ENCODE results near the gene CMSS1. TPM values are rescaled to one million over a fixed set of nuclear protein-coding genes. Genes with fewer than 3 reads are reported as not detected.
A peak's percentile ranks its signal among the peaks of the same experiment; 100 is the strongest.

CMSS1 gene
- total RNA-seq, 1 donor from 2014 or later, result 56.3 TPM

- Mint-ChIP-seq H3K27me3 (ENCODE audit: insufficient read depth, low read depth) (no peaks in the 10 kb centered on the region), H3K27ac (peak overlapping the region; percentile 97), H3K4me1 (peaks cover 50% of the 10 kb centered on the region), H3K9me3 (no peaks in the 10 kb centered on the region), H3K4me3 (no peak overlapping the region), H3K36me3 (peaks cover 4% of the 10 kb centered on the region)
- no peaks in the 10 kb centered on the region for H3K9me3 ChIP-seq (ENCODE audit: low read depth)
- H3F3A ChIP-seq (ENCODE audit: low read depth), result no peaks in the 10 kb centered on the region
- H3K4me2 ChIP-seq, result no peak overlapping the region
- H3K27me3 ChIP-seq, result no peaks in the 10 kb centered on the region
- no peak overlapping the region for H3K27ac ChIP-seq
- no peak overlapping the region for H3K4me3 ChIP-seq
- H2AFZ ChIP-seq (replicated peaks), result no peak overlapping the region
- H4K20me1 ChIP-seq (ENCODE audit: low read depth), result no peaks in the 10 kb centered on the region
- H3K9ac ChIP-seq, result no peak overlapping the region
- no peak for DNase-seq (ENCODE audit: low spot score)
- H3K4me1 ChIP-seq, result peaks cover 6% of the 10 kb centered on the region
- no peak for TF ChIP-seq EZH2phosphoT487 (IDR thresholded peaks at IDR 0.05)
- TF ChIP-seq EZH2 (IDR thresholded peaks at IDR 0.05), result no peak
- TF ChIP-seq, protein P1, sequence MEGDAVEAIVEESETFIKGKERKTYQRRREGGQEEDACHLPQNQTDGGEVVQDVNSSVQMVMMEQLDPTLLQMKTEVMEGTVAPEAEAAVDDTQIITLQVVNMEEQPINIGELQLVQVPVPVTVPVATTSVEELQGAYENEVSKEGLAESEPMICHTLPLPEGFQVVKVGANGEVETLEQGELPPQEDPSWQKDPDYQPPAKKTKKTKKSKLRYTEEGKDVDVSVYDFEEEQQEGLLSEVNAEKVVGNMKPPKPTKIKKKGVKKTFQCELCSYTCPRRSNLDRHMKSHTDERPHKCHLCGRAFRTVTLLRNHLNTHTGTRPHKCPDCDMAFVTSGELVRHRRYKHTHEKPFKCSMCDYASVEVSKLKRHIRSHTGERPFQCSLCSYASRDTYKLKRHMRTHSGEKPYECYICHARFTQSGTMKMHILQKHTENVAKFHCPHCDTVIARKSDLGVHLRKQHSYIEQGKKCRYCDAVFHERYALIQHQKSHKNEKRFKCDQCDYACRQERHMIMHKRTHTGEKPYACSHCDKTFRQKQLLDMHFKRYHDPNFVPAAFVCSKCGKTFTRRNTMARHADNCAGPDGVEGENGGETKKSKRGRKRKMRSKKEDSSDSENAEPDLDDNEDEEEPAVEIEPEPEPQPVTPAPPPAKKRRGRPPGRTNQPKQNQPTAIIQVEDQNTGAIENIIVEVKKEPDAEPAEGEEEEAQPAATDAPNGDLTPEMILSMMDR (IDR thresholded peaks at IDR 0.05), result no peak
- no peaks in the 10 kb centered on the region for H3K79me2 ChIP-seq (ENCODE audit: low read depth)
- no peaks in the 10 kb centered on the region for H3K36me3 ChIP-seq
These were observed 268.7 kb downstream of the CMSS1 start for GRCh38 chr3:100086401-100086800.

DNA sequence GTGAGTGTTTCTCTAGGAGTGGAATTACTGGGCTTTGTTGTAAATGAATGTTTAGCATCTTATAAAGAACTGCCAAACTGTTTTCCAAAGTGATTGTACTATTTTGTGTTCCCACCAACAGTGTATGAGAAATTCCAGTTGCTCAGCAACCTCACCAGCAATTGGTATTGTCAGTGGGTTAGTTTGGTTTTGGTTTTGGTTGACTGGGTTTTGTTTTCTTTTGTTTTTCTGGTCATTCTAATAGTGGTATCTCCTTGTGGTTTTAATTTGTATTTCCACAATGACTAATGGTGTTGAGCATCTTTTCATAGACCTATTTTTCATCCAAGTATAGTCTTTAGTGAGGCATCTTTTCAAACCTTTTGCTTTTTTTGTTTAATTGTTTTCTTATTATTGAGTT lies 269.5 kb downstream of the CMSS1 start:
- Histone ChIP-seq H3F3A (ENCODE audit: low read depth) (no peaks in the 10 kb centered on the region), H3K9ac (no peak overlapping the region), H3K79me2 (ENCODE audit: low read depth) (no peaks in the 10 kb centered on the region), H3K4me3 (no peak overlapping the region), H3K9me3 (ENCODE audit: low read depth) (no peaks in the 10 kb centered on the region), H4K20me1 (ENCODE audit: low read depth) (no peaks in the 10 kb centered on the region), H3K27ac (no peak overlapping the region), H3K36me3 (no peaks in the 10 kb centered on the region), H3K4me1 (peaks cover 6% of the 10 kb centered on the region), H3K4me2 (no peak overlapping the region), H3K27me3 (no peaks in the 10 kb centered on the region), H2AFZ (replicated peaks) (no peak overlapping the region)
- Mint-ChIP-seq H3K27ac (peak overlapping the region; percentile 97), H3K9me3 (no peaks in the 10 kb centered on the region), H3K36me3 (peaks cover 4% of the 10 kb centered on the region), H3K4me3 (peak overlapping the region; percentile 37), H3K4me1 (peaks cover 50% of the 10 kb centered on the region), H3K27me3 (ENCODE audit: insufficient read depth, low read depth) (no peaks in the 10 kb centered on the region)
- TF ChIP-seq EZH2phosphoT487 (IDR thresholded peaks at IDR 0.05), result no peak
- TF ChIP-seq EZH2 (IDR thresholded peaks at IDR 0.05), result no peak
- TF ChIP-seq, protein P1 (IDR thresholded peaks at IDR 0.05), result no peak
- DNase-seq (ENCODE audit: low spot score), result no peak

DNA sequence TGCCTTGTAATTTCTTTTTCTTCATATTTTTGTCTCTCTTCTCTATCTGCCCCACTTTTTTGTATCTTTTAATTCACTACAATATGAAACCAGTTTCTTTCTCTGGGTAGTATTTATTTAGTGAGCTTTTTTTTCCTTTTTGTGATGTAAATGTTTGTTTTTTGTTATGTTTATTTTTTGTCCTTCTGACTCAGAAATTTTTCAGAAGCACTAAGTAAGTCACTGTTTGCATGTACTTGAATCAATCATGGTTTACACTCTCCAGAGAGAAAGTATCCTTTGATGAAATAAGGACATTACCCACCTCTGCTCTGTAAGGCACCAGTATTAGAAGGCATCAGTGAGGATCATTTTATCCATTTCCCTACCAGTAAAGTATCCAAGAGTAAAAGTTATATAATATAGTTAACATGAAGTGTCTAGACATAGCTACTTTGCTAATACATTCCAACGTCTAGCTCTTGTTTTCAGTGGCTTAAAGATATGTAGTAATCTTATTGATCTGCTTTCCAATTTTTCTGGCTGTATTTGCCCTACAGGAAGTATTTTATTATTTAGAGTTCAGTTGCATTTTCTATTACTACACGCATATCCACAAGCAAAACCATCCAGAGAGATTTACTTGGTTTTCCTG lies 271.2 kb downstream of the CMSS1 start:
- no peak overlapping the region for H3K4me3 Mint-ChIP-seq
- H3K27ac Mint-ChIP-seq, result peak overlapping the region; percentile 9

More for the DNA sequence above, 271.2 kb downstream of the CMSS1 start:
- H3K27me3 Mint-ChIP-seq (ENCODE audit: insufficient read depth, low read depth), result no peaks in the 10 kb centered on the region
- H4K20me1 ChIP-seq (ENCODE audit: low read depth), result no peaks in the 10 kb centered on the region
- no peaks in the 10 kb centered on the region for H3K27me3 ChIP-seq
- no peak overlapping the region for H3K27ac ChIP-seq
- H2AFZ ChIP-seq (replicated peaks), result no peak overlapping the region
- no peak for DNase-seq (ENCODE audit: low spot score)
- H3K4me3 ChIP-seq, result no peak overlapping the region
- no peaks in the 10 kb centered on the region for H3K9me3 Mint-ChIP-seq
- peaks cover 50% of the 10 kb centered on the region for H3K4me1 Mint-ChIP-seq
- H3K36me3 ChIP-seq, result no peaks in the 10 kb centered on the region
- H3K79me2 ChIP-seq (ENCODE audit: low read depth), result no peaks in the 10 kb centered on the region
- H3F3A ChIP-seq (ENCODE audit: low read depth), result no peaks in the 10 kb centered on the region
- peaks cover 6% of the 10 kb centered on the region for H3K4me1 ChIP-seq
- no peak for TF ChIP-seq EZH2 (IDR thresholded peaks at IDR 0.05)
- TF ChIP-seq, protein P1 (IDR thresholded peaks at IDR 0.05), result no peak
- no peak for TF ChIP-seq EZH2phosphoT487 (IDR thresholded peaks at IDR 0.05)
- no peak overlapping the region for H3K9ac ChIP-seq
- H3K36me3 Mint-ChIP-seq, result no peaks in the 10 kb centered on the region
- no peak overlapping the region for H3K4me2 ChIP-seq
- H3K9me3 ChIP-seq (ENCODE audit: low read depth), result no peaks in the 10 kb centered on the region

Measured in neural progenitor cell (in vitro differentiated cells).